HEK293 (cell line): ENCODE data around the gene TMEM236.

ENCODE experiments used
- CTCF ChIA-PET: fragments of 350-600 bp; formaldehyde crosslinking; extraction: SDS; loops from one replicate; lab custom pipeline; 2021; ENCODE audit warnings: antibody characterized with exemption; lab: Yijun Ruan, JAX
- POLR2A ChIA-PET: fragments of 300-600 bp; formaldehyde crosslinking; extraction: SDS; loops from one replicate; lab custom pipeline; 2020; ENCODE audit warnings: antibody characterized with exemption, inconsistent platforms; lab: Yijun Ruan, JAX
- H3K27ac ChIP-seq: fragments of 200-500 bp; sonication (Bioruptor generic); 2 replicates; pipeline ENCODE4 v1.5.1; 2014; ENCODE audit warnings: low read depth, low read length, control low read depth, inconsistent platforms; ENCODE audit errors: extremely low read depth
- H3K36me3 ChIP-seq, 2 experiments: fragments of 200-500 bp in 1 of 2; sonication (Bioruptor generic) in 1 of 2; 1 replicate in 1 of 2; 2 replicates in 1 of 2; pipeline ENCODE4 v1.5.1; 2014 to 2017; ENCODE audit warnings: inconsistent platforms in 2 of 2, low read length in 2 of 2; ENCODE audit not compliant: control insufficient read depth in 2 of 2, insufficient read depth in 1 of 2
- H3K4me1 ChIP-seq: fragments of 200-500 bp; sonication (Bioruptor generic); 2 replicates; pipeline ENCODE4 v1.5.1; 2014; ENCODE audit warnings: mild to moderate bottlenecking, low read length, inconsistent platforms; ENCODE audit not compliant: control insufficient read depth, insufficient read depth
- H3K4me3 ChIP-seq: 2 replicates; pipeline ENCODE4 v1.5.1; 2011; ENCODE audit warnings: low read depth, mild to moderate bottlenecking, control low read depth, low read length, moderate library complexity
- H3K9me3 ChIP-seq: fragments of 200-500 bp; sonication (Bioruptor generic); 2 replicates; pipeline ENCODE4 v1.5.1; 2014; ENCODE audit warnings: low read depth, low read length, inconsistent platforms; ENCODE audit not compliant: control insufficient read depth, insufficient read depth
- GLIS1 ChIP-seq: fragments of 450-650 bp; formaldehyde crosslinking; IDR thresholded peaks from 2 replicates; pipeline ENCODE4 v1.5.1; 2016; ENCODE audit warnings: missing biosample characterization, missing genetic modification characterization
- KLF16 ChIP-seq: fragments of 450-650 bp; formaldehyde crosslinking; IDR thresholded peaks from 2 replicates; pipeline ENCODE4 v1.5.1; 2017; ENCODE audit warnings: missing biosample characterization, missing genetic modification characterization
- MEIS1 ChIP-seq: sonication (generic); formaldehyde crosslinking; IDR thresholded peaks from 2 replicates; pipeline ENCODE4 v1.8.1; 2022; ENCODE audit warnings: missing genetic modification reagents, mild to moderate bottlenecking, borderline replicate concordance
- ZBTB26 ChIP-seq: fragments of 450-650 bp; formaldehyde crosslinking; optimal IDR thresholded peaks from 2 replicates; pipeline ENCODE3; 2016; ENCODE audit warnings: missing biosample characterization, mild to moderate bottlenecking, missing genetic modification characterization
- ZBTB6 ChIP-seq: fragments of 450-650 bp; formaldehyde crosslinking; IDR thresholded peaks from 2 replicates; pipeline ENCODE4 v1.5.1; 2017; ENCODE audit warnings: missing biosample characterization, missing genetic modification characterization
- ZNF10 ChIP-seq: fragments of 450-650 bp; formaldehyde crosslinking; IDR thresholded peaks from 2 replicates; pipeline ENCODE4 v1.5.1; 2017; ENCODE audit warnings: missing biosample characterization, missing genetic modification characterization
- ZNF146 ChIP-seq: fragments of 450-650 bp; formaldehyde crosslinking; IDR thresholded peaks from 2 replicates; pipeline ENCODE4 v1.5.1; 2016; ENCODE audit warnings: missing biosample characterization, missing genetic modification characterization
- ZNF157 ChIP-seq: fragments of 450-650 bp; formaldehyde crosslinking; IDR thresholded peaks from 2 replicates; pipeline ENCODE4 v1.5.1; 2016; ENCODE audit warnings: missing biosample characterization, missing genetic modification characterization
- ZNF221 ChIP-seq: fragments of 450-650 bp; formaldehyde crosslinking; IDR thresholded peaks from 2 replicates; pipeline ENCODE4 v1.5.1; 2017; ENCODE audit warnings: missing biosample characterization, missing genetic modification characterization, borderline replicate concordance
- ZNF23 ChIP-seq: fragments of 450-650 bp; formaldehyde crosslinking; IDR thresholded peaks from 2 replicates; pipeline ENCODE4 v1.5.1; 2016; ENCODE audit warnings: missing biosample characterization, missing genetic modification characterization, borderline replicate concordance
- ZNF302 ChIP-seq: fragments of 450-650 bp; formaldehyde crosslinking; IDR thresholded peaks from 2 replicates; pipeline ENCODE4 v1.5.1; 2016; ENCODE audit warnings: missing biosample characterization, missing genetic modification characterization, low read depth
- ZNF549 ChIP-seq: fragments of 450-650 bp; IDR thresholded peaks from 2 replicates; pipeline ENCODE4 v1.5.1; 2018; ENCODE audit warnings: missing biosample characterization, missing genetic modification characterization, mild to moderate bottlenecking, inconsistent platforms, moderate library complexity
- ZNF610 ChIP-seq: fragments of 450-650 bp; formaldehyde crosslinking; IDR thresholded peaks from 2 replicates; pipeline ENCODE4 v1.5.1; 2016; ENCODE audit warnings: missing biosample characterization, missing genetic modification characterization, borderline replicate concordance
- ZNF621 ChIP-seq: fragments of 450-650 bp; formaldehyde crosslinking; IDR thresholded peaks from 2 replicates; pipeline ENCODE4 v1.5.1; 2017; ENCODE audit warnings: missing biosample characterization, missing genetic modification characterization
- ZNF639 ChIP-seq: fragments of 450-650 bp; formaldehyde crosslinking; IDR thresholded peaks from 2 replicates; pipeline ENCODE4 v1.5.1; 2016; ENCODE audit warnings: missing biosample characterization, missing genetic modification characterization
- ZSCAN30 ChIP-seq: fragments of 450-650 bp; IDR thresholded peaks from 2 replicates; pipeline ENCODE4 v1.5.1; 2018; ENCODE audit warnings: missing biosample characterization, mild to moderate bottlenecking, missing genetic modification characterization, moderate library complexity
- TF ChIP-seq, protein P1 (sequence below): fragments of 450-650 bp; formaldehyde crosslinking; IDR thresholded peaks from 2 replicates; pipeline ENCODE4 v1.5.1; 2016; ENCODE audit warnings: missing biosample characterization, missing genetic modification characterization
- TF ChIP-seq, protein P2 (sequence below): fragments of 450-650 bp; formaldehyde crosslinking; IDR thresholded peaks from 2 replicates; pipeline ENCODE4 v1.5.1; 2016; ENCODE audit warnings: missing biosample characterization, missing genetic modification characterization, low read depth
- TF ChIP-seq, protein P3 (sequence below): fragments of 450-650 bp; formaldehyde crosslinking; IDR thresholded peaks from 2 replicates; pipeline ENCODE4 v1.5.1; 2017; ENCODE audit warnings: missing biosample characterization, missing genetic modification characterization
- TF ChIP-seq, protein P4 (sequence below): sonication (generic); formaldehyde crosslinking; IDR thresholded peaks from 2 replicates; pipeline ENCODE4 v1.8.1; 2022; ENCODE audit warnings: mild to moderate bottlenecking, moderate library complexity, missing genetic modification reagents
- TF ChIP-seq, protein P5 (sequence below): fragments of 450-650 bp; formaldehyde crosslinking; IDR thresholded peaks from 2 replicates; pipeline ENCODE4 v1.5.1; 2017; ENCODE audit warnings: missing biosample characterization, missing genetic modification characterization

Gene TMEM236

GRCh38 chr10:17756557-17757217, 4.7 kb downstream of the TMEM236 start:
- POLR2A ChIA-PET, result no interaction called here
- TF ChIP-seq ZNF621 (tag by site-specific recombination) (no peak), ZNF157 (tag by site-specific recombination) (no peak), ZNF23 (no peak), MEIS1 (CRISPR knock-in tag) (no peak), ZNF146 (no peak), ZNF610 (no peak), ZBTB6 (tag by site-specific recombination) (no peak), ZNF302 (no peak), KLF16 (no peak), ZNF549 (tag by site-specific recombination) (no peak), ZNF10 (tag by site-specific recombination) (no peak)
- TF ChIP-seq, protein P1, sequence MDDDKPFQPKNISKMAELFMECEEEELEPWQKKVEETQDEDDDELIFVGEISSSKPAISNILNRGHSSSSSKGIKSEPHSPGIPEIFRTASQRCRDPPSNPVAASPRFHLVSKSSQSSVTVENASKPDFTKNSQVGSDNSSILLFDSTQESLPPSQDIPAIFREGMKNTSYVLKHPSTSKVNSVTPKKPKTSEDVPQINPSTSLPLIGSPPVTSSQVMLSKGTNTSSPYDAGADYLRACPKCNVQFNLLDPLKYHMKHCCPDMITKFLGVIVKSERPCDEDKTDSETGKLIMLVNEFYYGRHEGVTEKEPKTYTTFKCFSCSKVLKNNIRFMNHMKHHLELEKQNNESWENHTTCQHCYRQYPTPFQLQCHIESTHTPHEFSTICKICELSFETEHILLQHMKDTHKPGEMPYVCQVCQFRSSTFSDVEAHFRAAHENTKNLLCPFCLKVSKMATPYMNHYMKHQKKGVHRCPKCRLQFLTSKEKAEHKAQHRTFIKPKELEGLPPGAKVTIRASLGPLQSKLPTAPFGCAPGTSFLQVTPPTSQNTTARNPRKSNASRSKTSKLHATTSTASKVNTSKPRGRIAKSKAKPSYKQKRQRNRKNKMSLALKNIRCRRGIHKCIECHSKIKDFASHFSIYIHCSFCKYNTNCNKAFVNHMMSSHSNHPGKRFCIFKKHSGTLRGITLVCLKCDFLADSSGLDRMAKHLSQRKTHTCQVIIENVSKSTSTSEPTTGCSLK (tag by site-specific recombination), result no peak
- TF ChIP-seq, protein P2, sequence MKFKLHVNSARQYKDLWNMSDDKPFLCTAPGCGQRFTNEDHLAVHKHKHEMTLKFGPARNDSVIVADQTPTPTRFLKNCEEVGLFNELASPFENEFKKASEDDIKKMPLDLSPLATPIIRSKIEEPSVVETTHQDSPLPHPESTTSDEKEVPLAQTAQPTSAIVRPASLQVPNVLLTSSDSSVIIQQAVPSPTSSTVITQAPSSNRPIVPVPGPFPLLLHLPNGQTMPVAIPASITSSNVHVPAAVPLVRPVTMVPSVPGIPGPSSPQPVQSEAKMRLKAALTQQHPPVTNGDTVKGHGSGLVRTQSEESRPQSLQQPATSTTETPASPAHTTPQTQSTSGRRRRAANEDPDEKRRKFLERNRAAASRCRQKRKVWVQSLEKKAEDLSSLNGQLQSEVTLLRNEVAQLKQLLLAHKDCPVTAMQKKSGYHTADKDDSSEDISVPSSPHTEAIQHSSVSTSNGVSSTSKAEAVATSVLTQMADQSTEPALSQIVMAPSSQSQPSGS, result no peak
- TF ChIP-seq, protein P3, sequence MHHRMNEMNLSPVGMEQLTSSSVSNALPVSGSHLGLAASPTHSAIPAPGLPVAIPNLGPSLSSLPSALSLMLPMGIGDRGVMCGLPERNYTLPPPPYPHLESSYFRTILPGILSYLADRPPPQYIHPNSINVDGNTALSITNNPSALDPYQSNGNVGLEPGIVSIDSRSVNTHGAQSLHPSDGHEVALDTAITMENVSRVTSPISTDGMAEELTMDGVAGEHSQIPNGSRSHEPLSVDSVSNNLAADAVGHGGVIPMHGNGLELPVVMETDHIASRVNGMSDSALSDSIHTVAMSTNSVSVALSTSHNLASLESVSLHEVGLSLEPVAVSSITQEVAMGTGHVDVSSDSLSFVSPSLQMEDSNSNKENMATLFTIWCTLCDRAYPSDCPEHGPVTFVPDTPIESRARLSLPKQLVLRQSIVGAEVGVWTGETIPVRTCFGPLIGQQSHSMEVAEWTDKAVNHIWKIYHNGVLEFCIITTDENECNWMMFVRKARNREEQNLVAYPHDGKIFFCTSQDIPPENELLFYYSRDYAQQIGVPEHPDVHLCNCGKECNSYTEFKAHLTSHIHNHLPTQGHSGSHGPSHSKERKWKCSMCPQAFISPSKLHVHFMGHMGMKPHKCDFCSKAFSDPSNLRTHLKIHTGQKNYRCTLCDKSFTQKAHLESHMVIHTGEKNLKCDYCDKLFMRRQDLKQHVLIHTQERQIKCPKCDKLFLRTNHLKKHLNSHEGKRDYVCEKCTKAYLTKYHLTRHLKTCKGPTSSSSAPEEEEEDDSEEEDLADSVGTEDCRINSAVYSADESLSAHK (tag by site-specific recombination), result no peak
- H3K27ac ChIP-seq, result no peak overlapping the region
- CTCF ChIA-PET, result interaction anchor here (1.0 kb wide), 1 partner anchor 14 kb away, joined by 7 read pairs; no protein-coding TSS in a partner anchor
- no peaks in the 10 kb centered on the region for H3K9me3 ChIP-seq
- H3K4me1 ChIP-seq, result no peaks in the 10 kb centered on the region
- H3K36me3 ChIP-seq, result no peaks in the 10 kb centered on the region
- H3K4me3 ChIP-seq, result no peak overlapping the region

GRCh38 chr10:17758200-17758599, 6.2 kb downstream of the TMEM236 start:
- POLR2A ChIA-PET, result no interaction called here
- H3K27ac ChIP-seq, result no peak overlapping the region
- TF ChIP-seq, protein P4, sequence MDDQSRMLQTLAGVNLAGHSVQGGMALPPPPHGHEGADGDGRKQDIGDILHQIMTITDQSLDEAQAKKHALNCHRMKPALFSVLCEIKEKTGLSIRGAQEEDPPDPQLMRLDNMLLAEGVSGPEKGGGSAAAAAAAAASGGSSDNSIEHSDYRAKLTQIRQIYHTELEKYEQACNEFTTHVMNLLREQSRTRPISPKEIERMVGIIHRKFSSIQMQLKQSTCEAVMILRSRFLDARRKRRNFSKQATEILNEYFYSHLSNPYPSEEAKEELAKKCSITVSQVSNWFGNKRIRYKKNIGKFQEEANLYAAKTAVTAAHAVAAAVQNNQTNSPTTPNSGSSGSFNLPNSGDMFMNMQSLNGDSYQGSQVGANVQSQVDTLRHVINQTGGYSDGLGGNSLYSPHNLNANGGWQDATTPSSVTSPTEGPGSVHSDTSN, result no peak
- no peak for TF ChIP-seq GLIS1
- TF ChIP-seq ZBTB26 (tag by site-specific recombination), result no peak
- TF ChIP-seq ZNF639 (tag by site-specific recombination), result no peak
- TF ChIP-seq ZSCAN30 (tag by site-specific recombination), result no peak
- TF ChIP-seq ZNF221, result no peak
- TF ChIP-seq, protein P5, sequence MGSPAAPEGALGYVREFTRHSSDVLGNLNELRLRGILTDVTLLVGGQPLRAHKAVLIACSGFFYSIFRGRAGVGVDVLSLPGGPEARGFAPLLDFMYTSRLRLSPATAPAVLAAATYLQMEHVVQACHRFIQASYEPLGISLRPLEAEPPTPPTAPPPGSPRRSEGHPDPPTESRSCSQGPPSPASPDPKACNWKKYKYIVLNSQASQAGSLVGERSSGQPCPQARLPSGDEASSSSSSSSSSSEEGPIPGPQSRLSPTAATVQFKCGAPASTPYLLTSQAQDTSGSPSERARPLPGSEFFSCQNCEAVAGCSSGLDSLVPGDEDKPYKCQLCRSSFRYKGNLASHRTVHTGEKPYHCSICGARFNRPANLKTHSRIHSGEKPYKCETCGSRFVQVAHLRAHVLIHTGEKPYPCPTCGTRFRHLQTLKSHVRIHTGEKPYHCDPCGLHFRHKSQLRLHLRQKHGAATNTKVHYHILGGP, result no peak
- H3K36me3 ChIP-seq, result no peaks in the 10 kb centered on the region
- H3K4me3 ChIP-seq, result no peak overlapping the region
- H3K4me1 ChIP-seq, result no peaks in the 10 kb centered on the region
- CTCF ChIA-PET, result no interaction called here
- no peaks in the 10 kb centered on the region for H3K9me3 ChIP-seq
